Neural cell (in vitro differentiated cells): ENCODE measurements around the gene MFAP2. TPM values are rescaled to one million over a fixed set of nuclear protein-coding genes. Genes with fewer than 3 reads are reported as not detected.
"Not testable (repeated sequence)": the region's sequence is repeated elsewhere in the genome, so short reads cannot be mapped to it uniquely, and the experiment has no call there.

ENCODE experiments used
- H2AFZ ChIP-seq: fragments of 200-600, 300-800 bp; sonication (generic), shearing (Covaris generic); 2 replicates; pipeline ENCODE4 v1.6.0; 2014; ENCODE audit warnings: low read depth, mild to moderate bottlenecking, antibody characterized with exemption, low read length, moderate library complexity
- H3F3A ChIP-seq: fragments of 200-600 bp; shearing (Covaris generic); 2 replicates; pipeline ENCODE4 v1.6.1; 2016; ENCODE audit warnings: mild to moderate bottlenecking, moderate library complexity, mixed read lengths, antibody characterized with exemption, low read length; ENCODE audit not compliant: insufficient read depth, poor library complexity, severe bottlenecking
- H3K27ac ChIP-seq: fragments of 200-600, 300-800 bp; sonication (generic), shearing (Covaris generic); 2 replicates; pipeline ENCODE4 v1.5.1; 2014; ENCODE audit warnings: mild to moderate bottlenecking, low read length, moderate library complexity
- H3K27me3 ChIP-seq: fragments of 300-800, 200-600 bp; sonication (generic), shearing (Covaris generic); 2 replicates; pipeline ENCODE4 v1.6.0; 2014; ENCODE audit warnings: mild to moderate bottlenecking, low read depth, low read length, moderate library complexity; ENCODE audit not compliant: insufficient read depth
- H3K36me3 ChIP-seq: fragments of 300-800, 200-600 bp; sonication (generic), shearing (Covaris generic); 2 replicates; pipeline ENCODE4 v1.5.1; 2014; ENCODE audit warnings: mild to moderate bottlenecking, antibody characterized with exemption, low read length, moderate library complexity; ENCODE audit not compliant: insufficient read depth
- H3K4me2 ChIP-seq: fragments of 300-800, 200-600 bp; sonication (generic), shearing (Covaris generic); 2 replicates; pipeline ENCODE4 v1.6.0; 2014; ENCODE audit warnings: mild to moderate bottlenecking, low read length
- H3K4me3 ChIP-seq: fragments of 300-800, 200-600 bp; sonication (generic), shearing (Covaris generic); 2 replicates; pipeline ENCODE4 v1.5.1; 2014; ENCODE audit warnings: mild to moderate bottlenecking, low read length, moderate library complexity
- H3K79me2 ChIP-seq: fragments of 200-600 bp; shearing (Covaris generic); replicated peaks from 2 replicates; pipeline ENCODE4 v1.6.0; 2014; ENCODE audit warnings: mild to moderate bottlenecking, low read length, moderate library complexity; ENCODE audit not compliant: insufficient read depth
- H3K9ac ChIP-seq: fragments of 300-800, 200-600 bp; sonication (generic), shearing (Covaris generic); 2 replicates; pipeline ENCODE4 v1.6.1; 2016; ENCODE audit warnings: mild to moderate bottlenecking, low read length, mixed read lengths
- H3K9me2 ChIP-seq: fragments of 200-600 bp; shearing (Covaris generic); 2 replicates; pipeline ENCODE4 v1.6.1; 2016; ENCODE audit warnings: mild to moderate bottlenecking, low read length, mixed read lengths; ENCODE audit not compliant: insufficient read depth
- H3K9me3 ChIP-seq: fragments of 200-600, 300-800 bp; sonication (generic), shearing (Covaris generic); 2 replicates; pipeline ENCODE4 v1.6.1; 2016; ENCODE audit warnings: mild to moderate bottlenecking, mixed run types, low read length, moderate library complexity, mixed read lengths
- H4K20me1 ChIP-seq: fragments of 200-600 bp; shearing (Covaris generic); 2 replicates; pipeline ENCODE4 v1.6.1; 2016; ENCODE audit warnings: mild to moderate bottlenecking, mixed run types; ENCODE audit not compliant: insufficient read depth
- CTCF ChIP-seq: fragments of 450-650 bp; IDR thresholded peaks from 2 replicates; pipeline ENCODE4 v1.5.1; 2014; ENCODE audit warnings: antibody characterized with exemption, mild to moderate bottlenecking, moderate library complexity; ENCODE audit not compliant: poor library complexity, severe bottlenecking
- EP300 ChIP-seq: fragments of 450-650 bp; conservative IDR thresholded peaks from 2 replicates; pipeline ENCODE4 v1.6.1; 2014; ENCODE audit warnings: antibody characterized with exemption, mild to moderate bottlenecking, moderate library complexity; ENCODE audit not compliant: poor library complexity, severe bottlenecking
- EZH2 ChIP-seq: fragments of 200-600, 300-800 bp; shearing (Covaris generic), sonication (generic); IDR thresholded peaks from 2 replicates; pipeline ENCODE4 v1.6.1; 2014; ENCODE audit warnings: antibody characterized with exemption, low read length, borderline replicate concordance, mild to moderate bottlenecking; ENCODE audit not compliant: insufficient read depth, poor library complexity, severe bottlenecking
- MXI1 ChIP-seq: fragments of 450-650 bp; conservative IDR thresholded peaks from 2 replicates; pipeline ENCODE4 v1.6.1; 2014; ENCODE audit warnings: antibody characterized with exemption, mild to moderate bottlenecking; ENCODE audit not compliant: poor library complexity, severe bottlenecking
- POLR2AphosphoS5 ChIP-seq: IDR thresholded peaks from 2 replicates; pipeline ENCODE4 v1.6.1; 2012
- RAD21 ChIP-seq: fragments of 450-650 bp; conservative IDR thresholded peaks from 2 replicates; pipeline ENCODE4 v1.6.1; 2014; ENCODE audit warnings: antibody characterized with exemption, mild to moderate bottlenecking, moderate library complexity
- REST ChIP-seq: IDR thresholded peaks from 2 replicates; pipeline ENCODE4 v1.6.1; 2012; ENCODE audit warnings: borderline replicate concordance
- SMC3 ChIP-seq: fragments of 450-650 bp; conservative IDR thresholded peaks from 2 replicates; pipeline ENCODE4 v1.6.1; 2014; ENCODE audit warnings: antibody characterized with exemption, mild to moderate bottlenecking, moderate library complexity; ENCODE audit not compliant: poor library complexity
- TAF1 ChIP-seq: IDR thresholded peaks from 2 replicates; pipeline ENCODE4 v1.6.1; 2012; ENCODE audit warnings: low read depth
- polyA plus RNA-seq: library from polyadenylated mRNA; depleted of rRNA; stranded (reverse); fragments of >200 nt; gene quantifications from 2 replicates; pipeline ENCODE4 v1.2.3, GENCODE V29; 2014

The MFAP2 gene
- polyA plus RNA-seq, 1 donor from 2014 or later = 68.4 TPM

- TF ChIP-seq CTCF = no peak
- TF ChIP-seq EP300 = no peak
- TF ChIP-seq RAD21 = no peak
- TF ChIP-seq TAF1 = no peak
- no peak for TF ChIP-seq REST
- TF ChIP-seq MXI1 = no peak
- no peak for TF ChIP-seq EZH2
- no peak for TF ChIP-seq SMC3
- TF ChIP-seq POLR2AphosphoS5 = no peak
- no peaks in the 10 kb centered on the region for H3K36me3 ChIP-seq
- no peaks in the 10 kb centered on the region for H3K27me3 ChIP-seq
- no peaks in the 10 kb centered on the region for H3K9me2 ChIP-seq
- no peaks in the 10 kb centered on the region for H3K79me2 ChIP-seq
- H4K20me1 ChIP-seq = no peaks in the 10 kb centered on the region
- no peak overlapping the region for H3K4me2 ChIP-seq
- H2AFZ ChIP-seq = no peak overlapping the region
- no peak overlapping the region for H3K9ac ChIP-seq
- no peaks in the 10 kb centered on the region for H3F3A ChIP-seq
- no peaks in the 10 kb centered on the region for H3K9me3 ChIP-seq
- H3K4me3 ChIP-seq = no peak overlapping the region
- no peak overlapping the region for H3K27ac ChIP-seq
These were observed 25.2 kb downstream of the MFAP2 start for GRCh38 chr1:16955186-16955585.

- no peaks in the 10 kb centered on the region for H3K27me3 ChIP-seq
- H3K4me3 ChIP-seq = no peak overlapping the region
- H3K36me3 ChIP-seq = no peaks in the 10 kb centered on the region
- no peaks in the 10 kb centered on the region for H3K9me2 ChIP-seq
- H2AFZ ChIP-seq = no peak overlapping the region
- H3K9me3 ChIP-seq = no peaks in the 10 kb centered on the region
- no peak overlapping the region for H3K9ac ChIP-seq
- H3K27ac ChIP-seq = no peak overlapping the region
- TF ChIP-seq TAF1 (no peak), REST (no peak)
- H3F3A ChIP-seq = no peaks in the 10 kb centered on the region
- H4K20me1 ChIP-seq = no peaks in the 10 kb centered on the region
- H3K79me2 ChIP-seq = no peaks in the 10 kb centered on the region
- no peak overlapping the region for H3K4me2 ChIP-seq
These were observed 25.8 kb downstream of the MFAP2 start for GRCh38 chr1:16954579-16954978.

GRCh38 chr1:16952376-16952775 lies 28.0 kb downstream of the MFAP2 start:
- not testable (repeated sequence) for H4K20me1 ChIP-seq, H2AFZ ChIP-seq

GRCh38 chr1:16949026-16949425 lies 31.4 kb downstream of the MFAP2 start:
- H3K4me3 ChIP-seq, H3K9ac ChIP-seq, H3K27me3 ChIP-seq, H4K20me1 ChIP-seq, H3F3A ChIP-seq, H2AFZ ChIP-seq, H3K27ac ChIP-seq, H3K4me2 ChIP-seq, H3K79me2 ChIP-seq, H3K9me2 ChIP-seq, H3K36me3 ChIP-seq, H3K9me3 ChIP-seq: not testable (repeated sequence)

More at GRCh38 chr1:16952376-16952775, 28.0 kb downstream of the MFAP2 start:
- H3K9me2 ChIP-seq, H3K4me2 ChIP-seq, H3F3A ChIP-seq, H3K27me3 ChIP-seq, H3K9me3 ChIP-seq, H3K27ac ChIP-seq, H3K36me3 ChIP-seq, H3K9ac ChIP-seq, H3K4me3 ChIP-seq, H3K79me2 ChIP-seq: not testable (repeated sequence)
